OCI-LY1 (cell line): Measurements from ENCODE around the gene GPSM1.

Experiments used
- H2AFZ ChIP-seq: fragments of 200-600 bp; sonication (generic), shearing (Covaris generic); 2 replicates; pipeline ENCODE4 v1.6.0; 2014; ENCODE audit warnings: antibody characterized with exemption, mild to moderate bottlenecking, low read length
- H3F3A ChIP-seq: fragments of 200-600 bp; sonication (generic), shearing (Covaris generic); 2 replicates; pipeline ENCODE4 v1.6.0; 2014; ENCODE audit warnings: mild to moderate bottlenecking, antibody characterized with exemption, low read length, moderate library complexity; ENCODE audit not compliant: insufficient read depth
- H3K27ac ChIP-seq: fragments of 200-600 bp; sonication (generic); 2 replicates; pipeline ENCODE4 v1.5.1; 2014; ENCODE audit warnings: low read length, mixed run types, mild to moderate bottlenecking, low read depth; ENCODE audit not compliant: poor library complexity, severe bottlenecking
- H3K27me3 ChIP-seq: fragments of 200-600 bp; sonication (generic); 2 replicates; pipeline ENCODE4 v1.6.0; 2014; ENCODE audit warnings: antibody characterized with exemption, mild to moderate bottlenecking, low read length, moderate library complexity; ENCODE audit not compliant: insufficient read depth
- H3K36me3 ChIP-seq: fragments of 200-600 bp; sonication (generic); 2 replicates; pipeline ENCODE4 v1.6.1; 2014; ENCODE audit warnings: mild to moderate bottlenecking, antibody characterized with exemption, low read length, moderate library complexity, mixed read lengths; ENCODE audit not compliant: insufficient read depth
- H3K4me1 ChIP-seq: fragments of 200-600 bp; sonication (generic); 2 replicates; pipeline ENCODE4 v1.5.1; 2014; ENCODE audit warnings: mild to moderate bottlenecking, low read length, moderate library complexity; ENCODE audit not compliant: insufficient read depth, severe bottlenecking
- H3K4me2 ChIP-seq: fragments of 200-600 bp; sonication (generic), shearing (Covaris generic); 2 replicates; pipeline ENCODE4 v1.6.1; 2014; ENCODE audit warnings: low read length
- H3K4me3 ChIP-seq: fragments of 200-600 bp; sonication (generic); 2 replicates; pipeline ENCODE4 v1.5.1; 2014; ENCODE audit warnings: low read length, low read depth, mild to moderate bottlenecking, mixed read lengths; ENCODE audit not compliant: poor library complexity, severe bottlenecking
- H3K79me2 ChIP-seq: fragments of 200-600 bp; shearing (Covaris generic); 2 replicates; pipeline ENCODE4 v1.6.1; 2016; ENCODE audit warnings: mixed run types, low read length, mixed read lengths; ENCODE audit not compliant: insufficient read depth
- H3K9ac ChIP-seq: fragments of 200-600 bp; sonication (generic), shearing (Covaris generic); 2 replicates; pipeline ENCODE4 v1.6.1; 2014; ENCODE audit warnings: mild to moderate bottlenecking, low read length, mixed read lengths
- H3K9me2 ChIP-seq: fragments of 200-600 bp; sonication (generic), shearing (Covaris generic); 2 replicates; pipeline ENCODE4 v1.6.1; 2014; ENCODE audit warnings: low read depth, mild to moderate bottlenecking, low read length, mixed read lengths
- H3K9me3 ChIP-seq: fragments of 200-600 bp; shearing (Covaris generic); 2 replicates; pipeline ENCODE4 v1.6.1; 2014; ENCODE audit warnings: low read length, mixed read lengths
- H4K20me1 ChIP-seq: fragments of 200-600 bp; sonication (generic), shearing (Covaris generic); 2 replicates; pipeline ENCODE4 v1.6.0; 2016; ENCODE audit warnings: mild to moderate bottlenecking, low read length; ENCODE audit not compliant: insufficient read depth
- EZH2 ChIP-seq: fragments of 200-600 bp; sonication (generic), shearing (Covaris generic); IDR thresholded peaks from 2 replicates; pipeline ENCODE4 v1.8.0; 2017; ENCODE audit warnings: borderline replicate concordance, mixed run types, mild to moderate bottlenecking, antibody characterized with exemption, low read length, moderate library complexity, mixed read lengths
- TF ChIP-seq, protein P1 (sequence below): fragments of 200-600 bp; sonication (generic), shearing (Covaris generic); IDR thresholded peaks from 2 replicates; pipeline ENCODE4 v1.5.1; 2017; ENCODE audit warnings: mild to moderate bottlenecking, antibody characterized with exemption, low read length, moderate library complexity, mixed read lengths

The GPSM1 gene

DNA sequence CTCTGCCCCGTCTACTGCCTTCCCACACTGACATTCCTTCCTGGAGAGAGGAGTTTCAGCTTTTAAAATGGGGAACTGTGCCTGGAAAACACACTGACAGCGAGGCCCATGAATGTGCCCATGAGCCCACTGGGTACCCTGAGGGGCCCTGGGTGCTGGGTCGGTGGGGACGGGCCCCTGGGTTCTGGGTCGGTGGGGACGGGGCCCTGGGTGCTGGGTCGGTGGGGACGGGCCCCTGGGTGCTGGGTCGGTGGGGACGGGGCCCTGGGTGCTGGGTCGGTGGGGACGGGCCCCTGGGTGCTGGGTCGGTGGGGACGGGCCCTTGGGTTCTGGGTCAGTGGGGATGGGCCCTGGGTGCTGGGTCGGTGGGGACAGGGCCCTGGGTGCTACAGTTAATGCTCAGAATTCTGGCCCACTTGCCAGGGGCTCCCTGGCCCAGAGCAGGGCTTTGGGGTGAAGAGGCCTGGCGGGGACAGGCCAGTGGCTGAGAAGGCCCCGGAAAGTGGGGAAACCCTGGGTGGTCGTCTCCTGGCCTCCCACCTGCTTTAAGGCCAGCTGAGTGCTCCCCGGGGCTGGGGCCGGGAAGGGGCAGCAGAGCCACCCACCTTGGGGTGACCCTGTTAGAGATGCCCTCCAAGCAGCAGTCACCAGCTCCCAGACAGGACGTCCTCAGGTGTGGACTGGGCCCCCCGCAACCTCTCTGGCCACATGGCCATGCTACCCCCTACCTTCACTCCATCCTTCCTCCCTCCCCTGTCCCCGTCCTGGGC, 2.5 kb downstream of the GPSM1 start:
- H3K4me3 ChIP-seq, result no peak overlapping the region
- no peaks in the 10 kb centered on the region for H3K4me1 ChIP-seq

DNA sequence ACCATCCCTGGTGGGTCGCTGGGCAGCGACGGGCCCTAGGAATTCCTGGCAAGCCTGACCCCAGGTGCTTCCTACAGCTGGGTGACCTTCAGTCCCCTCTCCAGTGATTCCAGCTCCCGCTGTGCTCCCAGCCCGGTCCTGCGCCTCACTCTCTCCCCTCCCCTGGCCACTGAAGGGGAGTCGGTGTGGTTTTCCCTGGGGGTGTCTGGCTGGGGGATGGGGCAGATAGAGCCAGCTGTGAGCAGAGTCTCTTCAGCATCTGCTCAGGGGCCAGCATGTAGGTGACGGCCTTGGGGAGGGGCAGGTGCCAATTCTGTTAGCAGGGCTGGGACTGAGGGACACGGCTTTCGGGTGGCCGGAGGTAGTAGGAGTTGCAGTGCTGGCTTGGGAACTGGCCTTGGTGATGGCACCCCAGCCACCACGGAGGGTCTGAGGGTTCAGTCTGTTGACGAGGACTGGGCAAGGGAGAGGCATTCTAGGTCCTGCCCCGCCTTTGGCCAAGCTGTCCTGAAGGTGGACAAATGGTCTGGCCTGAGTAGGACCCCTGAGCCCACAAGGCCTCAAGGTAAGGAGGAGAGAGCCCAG, 3.2 kb downstream of the GPSM1 start:
- Histone ChIP-seq H3K9ac (no peak overlapping the region), H3K27me3 (no peaks in the 10 kb centered on the region; the same call in 1 of the 2 replicates), H2AFZ (no peak overlapping the region), H3K9me2 (no peaks in the 10 kb centered on the region), H3K9me3 (no peaks in the 10 kb centered on the region), H3K79me2 (no peaks in the 10 kb centered on the region), H3K4me3 (no peak overlapping the region), H3F3A (no peaks in the 10 kb centered on the region), H3K27ac (no peak overlapping the region), H4K20me1 (no peaks in the 10 kb centered on the region), H3K4me2 (no peak overlapping the region), H3K36me3 (no peaks in the 10 kb centered on the region), H3K4me1 (no peaks in the 10 kb centered on the region)
- TF ChIP-seq, protein P1, sequence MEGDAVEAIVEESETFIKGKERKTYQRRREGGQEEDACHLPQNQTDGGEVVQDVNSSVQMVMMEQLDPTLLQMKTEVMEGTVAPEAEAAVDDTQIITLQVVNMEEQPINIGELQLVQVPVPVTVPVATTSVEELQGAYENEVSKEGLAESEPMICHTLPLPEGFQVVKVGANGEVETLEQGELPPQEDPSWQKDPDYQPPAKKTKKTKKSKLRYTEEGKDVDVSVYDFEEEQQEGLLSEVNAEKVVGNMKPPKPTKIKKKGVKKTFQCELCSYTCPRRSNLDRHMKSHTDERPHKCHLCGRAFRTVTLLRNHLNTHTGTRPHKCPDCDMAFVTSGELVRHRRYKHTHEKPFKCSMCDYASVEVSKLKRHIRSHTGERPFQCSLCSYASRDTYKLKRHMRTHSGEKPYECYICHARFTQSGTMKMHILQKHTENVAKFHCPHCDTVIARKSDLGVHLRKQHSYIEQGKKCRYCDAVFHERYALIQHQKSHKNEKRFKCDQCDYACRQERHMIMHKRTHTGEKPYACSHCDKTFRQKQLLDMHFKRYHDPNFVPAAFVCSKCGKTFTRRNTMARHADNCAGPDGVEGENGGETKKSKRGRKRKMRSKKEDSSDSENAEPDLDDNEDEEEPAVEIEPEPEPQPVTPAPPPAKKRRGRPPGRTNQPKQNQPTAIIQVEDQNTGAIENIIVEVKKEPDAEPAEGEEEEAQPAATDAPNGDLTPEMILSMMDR, result no peak
- TF ChIP-seq EZH2, result no peak

More for the DNA sequence above, 2.5 kb downstream of the GPSM1 start:
- H3K36me3 ChIP-seq, result no peaks in the 10 kb centered on the region
- H3K79me2 ChIP-seq, result no peaks in the 10 kb centered on the region
- no peaks in the 10 kb centered on the region; the same call in 1 of the 2 replicates for H3K27me3 ChIP-seq
- H4K20me1 ChIP-seq, result no peaks in the 10 kb centered on the region
- H3K9me2 ChIP-seq, result no peaks in the 10 kb centered on the region
- no peak overlapping the region for H3K27ac ChIP-seq
- TF ChIP-seq, protein P1, result no peak
- TF ChIP-seq EZH2, result no peak
- no peak overlapping the region for H2AFZ ChIP-seq
- H3K9me3 ChIP-seq, result no peaks in the 10 kb centered on the region
- no peak overlapping the region for H3K4me2 ChIP-seq
- no peaks in the 10 kb centered on the region for H3F3A ChIP-seq
- H3K9ac ChIP-seq, result no peak overlapping the region

DNA sequence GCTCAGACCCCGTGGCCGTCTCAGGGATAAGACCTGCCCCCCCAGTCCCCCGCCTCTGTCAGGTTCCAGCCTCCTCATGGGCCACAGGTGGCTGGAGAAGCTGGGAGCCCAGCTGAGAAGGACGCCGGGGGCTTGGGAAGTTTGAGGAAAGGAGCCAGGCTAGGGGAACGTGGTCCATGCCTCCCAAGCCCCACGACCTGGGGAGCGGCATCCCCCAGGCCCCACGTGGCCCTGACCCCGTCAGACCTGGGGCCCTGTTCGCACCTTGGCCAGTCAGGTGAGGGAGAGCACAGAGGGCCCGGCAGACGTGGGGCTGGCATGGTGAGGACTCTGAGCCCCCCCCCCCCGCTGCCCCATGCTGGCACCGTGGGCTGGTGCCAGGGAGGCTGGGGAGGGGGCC, 3.7 kb downstream of the GPSM1 start:
- H3K9ac ChIP-seq, result no peak overlapping the region
- no peaks in the 10 kb centered on the region; the same call in 1 of the 2 replicates for H3K27me3 ChIP-seq
- no peaks in the 10 kb centered on the region for H3F3A ChIP-seq
- TF ChIP-seq, protein P1, result no peak
- no peak for TF ChIP-seq EZH2
- no peaks in the 10 kb centered on the region for H3K9me3 ChIP-seq
- H2AFZ ChIP-seq, result no peak overlapping the region
- no peak overlapping the region for H3K4me2 ChIP-seq
- H3K27ac ChIP-seq, result no peak overlapping the region
- H3K9me2 ChIP-seq, result no peaks in the 10 kb centered on the region
- no peak overlapping the region for H3K4me3 ChIP-seq
- no peaks in the 10 kb centered on the region for H3K36me3 ChIP-seq
- H4K20me1 ChIP-seq, result no peaks in the 10 kb centered on the region
- H3K4me1 ChIP-seq, result no peaks in the 10 kb centered on the region
- H3K79me2 ChIP-seq, result no peaks in the 10 kb centered on the region
